Thoracic aorta (tissue), 2 donors: ENCODE data around the gene CDH22. TPM values are rescaled to one million over a fixed set of nuclear protein-coding genes. Genes with fewer than 3 reads are reported as not detected.

ENCODE experiments used
- ATAC-seq: fragments of 150-250 bp; one replicate; pipeline ENCODE4 v1.8.0; 2017; ENCODE audit warnings: low read depth; ENCODE audit not compliant: insufficient number of reproducible peaks, low FRiP score
- DNase-seq: peaks from one replicate; pipeline ENCODE4 v3.0.0-alpha.2; 2020; ENCODE audit warnings: low spot score
- H3K27ac ChIP-seq, 2 donors: fragments of 200-600 bp; sonication (generic); 1 replicate in 1 of 2; 2 replicates in 1 of 2; pipeline ENCODE4 v1.5.1; 2016; ENCODE audit warnings: mild to moderate bottlenecking in 2 of 2, moderate library complexity in 2 of 2
- H3K27me3 ChIP-seq: fragments of 200-600 bp; sonication (generic); replicated peaks from 2 replicates; pipeline ENCODE4 v1.6.0; 2016; ENCODE audit warnings: mild to moderate bottlenecking; ENCODE audit not compliant: insufficient read depth
- H3K36me3 ChIP-seq: fragments of 200-600 bp; sonication (generic); one replicate; pipeline ENCODE4 v1.5.1; 2016
- H3K4me1 ChIP-seq, 2 donors: fragments of 200-600 bp; sonication (generic); 1 replicate in 1 of 2; 2 replicates in 1 of 2; pipeline versions ENCODE4 v1.5.1 to v1.6.0; 2016; ENCODE audit warnings: low read depth in 2 of 2, mild to moderate bottlenecking in 1 of 2; ENCODE audit not compliant: control insufficient read depth in 1 of 2
- H3K4me3 ChIP-seq: fragments of 200-600 bp; sonication (generic); 2 replicates; pipeline ENCODE4 v1.5.1; 2016; ENCODE audit warnings: mild to moderate bottlenecking
- H3K9me3 ChIP-seq: fragments of 200-600 bp; sonication (generic); 2 replicates; pipeline ENCODE4 v1.5.1; 2016
- total RNA-seq, 2 donors: library from RNA; depleted of rRNA; stranded (reverse); fragments of >200 nt; gene quantifications; one replicate each; pipeline versions ENCODE4 v1.1.0 to v1.2.3, GENCODE V29; 2016
- TF ChIP-seq, protein P1 (sequence below): fragments of 200-600 bp; sonication (generic); IDR thresholded peaks from one replicate; pipeline ENCODE4 v1.5.1; 2019; ENCODE audit warnings: antibody characterized with exemption

Gene CDH22
- total RNA-seq, 2 donors from 2014 or later, result not detected

DNA sequence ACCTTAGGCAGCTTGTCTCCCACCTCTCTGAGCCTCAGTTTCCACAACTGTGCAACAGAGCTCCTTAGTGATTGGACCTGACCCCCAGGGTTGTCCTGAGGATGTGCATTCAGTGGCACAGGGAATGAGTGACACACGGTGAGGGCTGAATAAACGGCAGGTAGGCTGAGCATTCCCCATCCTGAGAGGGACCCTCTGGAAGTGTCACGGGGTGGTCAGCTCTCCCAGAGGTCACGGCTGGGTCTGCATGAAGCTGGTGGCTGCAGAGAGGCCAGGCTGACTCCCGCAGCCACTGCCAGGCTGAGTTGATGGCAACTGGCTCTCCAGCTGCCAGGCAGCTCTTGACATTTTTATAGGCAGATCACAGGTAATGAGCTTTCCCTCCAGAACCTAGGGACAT lies 147.6 kb downstream of the CDH22 start:
- Histone ChIP-seq H3K27ac (no peak overlapping the region), H3K27me3 (peaks cover 6% of the 10 kb centered on the region), H3K4me1 (no peaks in the 10 kb centered on the region), H3K4me3 (no peak overlapping the region), H3K36me3 (no peaks in the 10 kb centered on the region), H3K9me3 (no peaks in the 10 kb centered on the region)
- no peak for DNase-seq
- no peak for ATAC-seq
- TF ChIP-seq, protein P1, sequence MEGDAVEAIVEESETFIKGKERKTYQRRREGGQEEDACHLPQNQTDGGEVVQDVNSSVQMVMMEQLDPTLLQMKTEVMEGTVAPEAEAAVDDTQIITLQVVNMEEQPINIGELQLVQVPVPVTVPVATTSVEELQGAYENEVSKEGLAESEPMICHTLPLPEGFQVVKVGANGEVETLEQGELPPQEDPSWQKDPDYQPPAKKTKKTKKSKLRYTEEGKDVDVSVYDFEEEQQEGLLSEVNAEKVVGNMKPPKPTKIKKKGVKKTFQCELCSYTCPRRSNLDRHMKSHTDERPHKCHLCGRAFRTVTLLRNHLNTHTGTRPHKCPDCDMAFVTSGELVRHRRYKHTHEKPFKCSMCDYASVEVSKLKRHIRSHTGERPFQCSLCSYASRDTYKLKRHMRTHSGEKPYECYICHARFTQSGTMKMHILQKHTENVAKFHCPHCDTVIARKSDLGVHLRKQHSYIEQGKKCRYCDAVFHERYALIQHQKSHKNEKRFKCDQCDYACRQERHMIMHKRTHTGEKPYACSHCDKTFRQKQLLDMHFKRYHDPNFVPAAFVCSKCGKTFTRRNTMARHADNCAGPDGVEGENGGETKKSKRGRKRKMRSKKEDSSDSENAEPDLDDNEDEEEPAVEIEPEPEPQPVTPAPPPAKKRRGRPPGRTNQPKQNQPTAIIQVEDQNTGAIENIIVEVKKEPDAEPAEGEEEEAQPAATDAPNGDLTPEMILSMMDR, result no peak

GRCh38 chr20:46159101-46159897 lies 149.0 kb downstream of the CDH22 start:
- TF ChIP-seq, protein P1, result no peak
- ATAC-seq (no peak), DNase-seq (no peak)
- Histone ChIP-seq H3K27me3 (peaks cover 6% of the 10 kb centered on the region), H3K4me3 (no peak overlapping the region), H3K9me3 (no peaks in the 10 kb centered on the region), H3K27ac (no peak overlapping the region), H3K4me1 (no peaks in the 10 kb centered on the region), H3K36me3 (no peaks in the 10 kb centered on the region)

DNA sequence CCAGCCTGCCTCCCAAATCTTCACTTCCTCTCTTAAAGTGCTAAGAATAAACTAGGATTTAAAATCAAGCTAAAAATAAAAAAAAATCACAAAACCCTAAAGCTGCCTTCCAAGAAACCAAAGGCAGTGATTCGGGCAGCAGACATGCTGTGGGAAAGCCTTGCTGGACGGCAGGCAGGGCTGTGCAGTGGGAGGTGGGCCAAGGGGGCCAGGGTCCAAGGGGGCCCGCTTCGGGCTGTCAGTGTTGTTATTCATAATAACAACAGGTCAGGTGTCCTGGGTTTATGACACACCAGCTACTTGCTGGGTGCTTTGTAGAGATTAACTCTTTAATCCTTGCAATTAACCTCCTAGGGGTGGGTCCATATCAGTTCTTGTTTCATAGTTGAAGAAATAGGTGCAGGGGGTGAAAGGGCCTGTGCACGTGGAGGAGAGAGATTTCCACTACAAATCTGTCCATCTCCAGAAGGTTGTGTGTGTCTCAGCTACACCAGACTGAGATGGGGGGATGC lies 149.8 kb downstream of the CDH22 start:
- Histone ChIP-seq H3K27ac (no peak overlapping the region), H3K9me3 (no peaks in the 10 kb centered on the region), H3K36me3 (no peaks in the 10 kb centered on the region), H3K4me1 (no peaks in the 10 kb centered on the region), H3K4me3 (no peak overlapping the region), H3K27me3 (peaks cover 6% of the 10 kb centered on the region)
- ATAC-seq (no peak), DNase-seq (no peak)
- TF ChIP-seq, protein P1, result no peak

DNA sequence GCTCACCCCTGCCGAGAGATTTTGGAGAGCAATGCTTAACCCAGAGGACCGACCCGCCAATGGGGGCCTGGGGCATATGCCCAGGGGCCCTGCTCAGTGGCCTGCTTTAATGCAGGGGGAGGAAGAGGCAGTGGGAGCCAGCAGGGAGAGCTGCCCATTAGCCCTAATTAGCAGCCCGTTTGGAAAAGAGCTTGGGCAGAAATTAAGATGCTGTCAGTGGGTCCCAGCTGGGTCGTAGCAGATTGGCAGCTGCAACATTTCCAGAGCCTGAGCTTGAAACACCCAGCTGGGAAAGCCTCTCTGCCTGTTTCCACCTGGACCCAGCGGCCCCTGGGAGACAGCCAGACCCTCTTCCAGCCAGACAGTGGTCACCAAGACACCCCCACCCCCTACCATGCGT lies 150.7 kb downstream of the CDH22 start:
- H3K4me3 ChIP-seq, result no peak overlapping the region
- H3K36me3 ChIP-seq, result no peaks in the 10 kb centered on the region
- no peaks in the 10 kb centered on the region for H3K4me1 ChIP-seq
- no peak for DNase-seq
- peaks cover 6% of the 10 kb centered on the region for H3K27me3 ChIP-seq
- H3K9me3 ChIP-seq, result no peaks in the 10 kb centered on the region
- TF ChIP-seq, protein P1, result no peak
- no peak overlapping the region for H3K27ac ChIP-seq
- no peak for ATAC-seq

DNA sequence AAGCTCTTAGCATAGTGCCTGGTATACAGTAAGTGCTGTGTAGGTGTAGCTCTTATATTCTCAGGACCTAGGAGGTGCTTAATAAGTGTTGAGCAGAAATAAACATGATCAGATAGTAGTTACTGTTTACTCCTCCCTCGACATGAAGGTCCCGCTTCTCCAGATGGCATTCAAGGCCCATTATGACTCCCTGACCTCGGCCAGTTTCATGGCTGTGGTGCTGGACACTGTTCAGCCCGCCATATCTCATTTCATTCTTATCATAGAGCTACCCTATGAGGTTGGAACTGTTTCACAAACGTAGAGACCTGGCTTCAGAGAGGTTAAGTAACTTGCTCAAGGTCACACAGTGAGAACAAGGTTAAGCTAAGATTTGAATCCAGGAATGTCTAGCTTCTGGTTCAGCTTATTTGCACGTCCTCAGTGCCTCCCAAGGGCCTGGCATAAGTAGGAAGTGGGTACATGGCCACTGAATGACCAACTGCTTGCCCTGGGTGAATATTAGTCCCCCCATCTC lies 151.2 kb downstream of the CDH22 start:
- Histone ChIP-seq H3K27me3 (peaks cover 6% of the 10 kb centered on the region), H3K9me3 (no peaks in the 10 kb centered on the region), H3K36me3 (no peaks in the 10 kb centered on the region), H3K4me3 (no peak overlapping the region), H3K4me1 (no peaks in the 10 kb centered on the region), H3K27ac (no peak overlapping the region)
- no peak for ATAC-seq
- DNase-seq, result no peak
- TF ChIP-seq, protein P1, result no peak
